WTC11 (cell line): ENCODE data around the gene GPC6.

Experiments
- ATF6 ChIP-seq: sonication (generic); formaldehyde crosslinking; IDR thresholded peaks from 2 replicates; pipeline ENCODE4 v1.8.1; 2023; ENCODE audit warnings: mild to moderate bottlenecking, missing genetic modification reagents
- CTCF ChIP-seq: fragments of 200-600 bp; IDR thresholded peaks from 2 replicates; pipeline ENCODE4 v1.8.0; 2022; ENCODE audit warnings: antibody characterized with exemption
- ETV6 ChIP-seq: sonication (generic); formaldehyde crosslinking; IDR thresholded peaks from 2 replicates; pipeline ENCODE4 v1.8.1; 2022; ENCODE audit warnings: mild to moderate bottlenecking, missing genetic modification reagents
- NFATC4 ChIP-seq: fragments of 250-450 bp; sonication (Bioruptor Pico); IDR thresholded peaks from 2 replicates; pipeline ENCODE4 v1.9.0; 2021; ENCODE audit warnings: mild to moderate bottlenecking
- NR1H2 ChIP-seq: sonication (generic); formaldehyde crosslinking; IDR thresholded peaks from 2 replicates; pipeline ENCODE4 v1.9.0; 2021; ENCODE audit warnings: mild to moderate bottlenecking, moderate library complexity, missing genetic modification reagents
- NR2C2 ChIP-seq: sonication (generic); formaldehyde crosslinking; IDR thresholded peaks from 2 replicates; pipeline ENCODE4 v1.8.0; 2022; ENCODE audit warnings: mild to moderate bottlenecking, missing genetic modification reagents
- SMAD4 ChIP-seq: sonication (generic); formaldehyde crosslinking; IDR thresholded peaks from 2 replicates; pipeline ENCODE4 v1.8.0; 2022; ENCODE audit warnings: mild to moderate bottlenecking, missing genetic modification reagents
- SOX15 ChIP-seq: fragments of 250-450 bp; sonication (Bioruptor Pico); IDR thresholded peaks from 2 replicates; pipeline ENCODE4 v1.9.0; 2021; ENCODE audit warnings: mild to moderate bottlenecking
- USF1 ChIP-seq: sonication (generic); formaldehyde crosslinking; IDR thresholded peaks from 2 replicates; pipeline ENCODE4 v1.8.0; 2022; ENCODE audit warnings: mild to moderate bottlenecking, missing genetic modification reagents

- no peak for TF ChIP-seq ETV6 (CRISPR knock-in tag)
- no peak for TF ChIP-seq NR2C2 (CRISPR knock-in tag)
- no peak for TF ChIP-seq CTCF
- no peak for TF ChIP-seq NR1H2 (CRISPR knock-in tag)
- TF ChIP-seq SOX15, result no peak
- no peak for TF ChIP-seq SMAD4 (CRISPR knock-in tag)
- TF ChIP-seq USF1 (CRISPR knock-in tag), result no peak
- no peak for TF ChIP-seq ATF6 (CRISPR knock-in tag)
- TF ChIP-seq NFATC4 (CRISPR knock-in tag), result no peak
These were observed 551.9 kb downstream of the GPC6 start for GRCh38 chr13:93778548-93778947.
